ENCODE results near the gene LHX6. TPM values are rescaled to one million over a fixed set of nuclear protein-coding genes. Genes with fewer than 3 reads are reported as not detected.

The LHX6 gene
- total and polyA plus RNA-seq, 2 of the 4 experiments (the other 2 are of a cell fraction), result under 0.01 to 0.05 TPM

DNA sequence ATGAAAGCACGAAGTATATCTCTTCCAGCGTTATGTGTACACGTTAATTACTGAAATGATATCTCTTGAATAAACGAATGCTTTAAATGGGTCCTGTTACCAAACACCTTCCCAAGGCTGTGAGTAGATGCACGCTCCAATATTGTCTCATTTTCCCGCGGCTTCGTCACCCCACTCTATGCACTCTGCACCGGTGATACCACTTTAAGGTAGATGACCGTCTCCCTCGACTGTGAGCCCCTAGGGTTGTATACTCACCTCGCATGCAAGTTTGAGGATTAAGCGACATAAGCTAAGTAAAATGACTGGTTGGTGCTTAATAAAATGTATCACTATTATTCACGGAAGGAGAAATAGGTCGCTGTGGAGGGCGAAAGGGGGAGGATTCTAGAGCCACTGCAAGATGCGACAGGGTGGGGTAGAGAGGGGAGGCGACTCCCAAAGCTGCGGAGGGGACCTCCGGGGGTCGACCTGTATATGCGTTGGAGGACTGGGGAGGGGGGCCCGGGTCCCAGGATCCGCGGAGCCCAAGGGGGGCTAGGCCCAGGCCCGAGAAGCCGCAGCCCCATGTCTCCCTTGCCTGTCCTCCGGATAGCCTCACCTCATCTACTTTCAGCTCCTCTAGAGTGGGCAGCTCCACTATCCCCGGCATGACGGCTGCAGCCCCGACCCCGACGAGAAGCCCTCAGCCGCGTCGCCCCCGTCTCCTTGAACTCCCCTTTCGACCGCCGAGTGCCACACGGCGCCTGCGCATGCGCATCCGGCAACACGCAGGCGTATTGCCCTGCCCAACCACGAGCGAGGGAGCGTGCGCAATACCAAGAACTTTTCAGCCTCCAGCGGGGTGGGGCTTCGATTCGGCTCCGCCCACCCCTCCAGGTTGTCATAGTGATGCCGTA is 69.5 kb downstream of the LHX6 start, which contains the start of the genes MORN5 and NDUFA8:
Gene MORN5, plus strand, starts transcription at position 883 of the 899 bp plus-strand sequence. CDS start 65 bp downstream, outside the sequence.
Gene NDUFA8, minus strand, starts transcription at position 754 of the 899 bp plus-strand sequence. Its CDS starts 102 bp downstream, at position 652.
- Histone ChIP-seq H3K23ac (ENCODE audit: low read depth, low read length) (peak within 1 kb of the TSS; percentile 88), H2AK5ac (ENCODE audit: low read depth, low read length) (peak within 1 kb of the TSS; percentile 48; the same call in 1 of the 2 replicates), H3K14ac (replicated peaks; ENCODE audit: low read depth, low read length) (peak within 1 kb of the TSS; percentile 89), H3K9me3 (ENCODE audit: control insufficient read depth, insufficient read depth, low read length) (no peaks in the 10 kb centered on the region; the same call in 1 of the 2 replicates), H2BK15ac (ENCODE audit: low read depth, low read length) (no peak within 1 kb of the TSS), H4K20me1 (ENCODE audit: insufficient read depth, low read length) (peaks cover 9% of the 10 kb centered on the region; the same call in 1 of the 2 replicates), H3K18ac (ENCODE audit: low read depth, low read length) (no peak within 1 kb of the TSS; the same call in 1 of the 2 replicates), H3K4me2 (ENCODE audit: low read depth, low read length) (peak within 1 kb of the TSS; percentile 100), H4K5ac (ENCODE audit: low read depth, low read length) (peak within 1 kb of the TSS; percentile 87), H3K36me3 (ENCODE audit: control insufficient read depth, insufficient read depth, low read length) (no peaks in the 10 kb centered on the region), H2AK9ac (replicated peaks; ENCODE audit: low read depth, low read length, poor library complexity) (peak within 1 kb of the TSS; percentile 94), H2BK5ac (ENCODE audit: low read depth, low read length, poor library complexity, severe bottlenecking) (peak within 1 kb of the TSS; percentile 80), H3K4ac (ENCODE audit: low read depth, low read length) (peak within 1 kb of the TSS; percentile 90), H3K56ac (ENCODE audit: extremely low read depth, insufficient read depth, low read length) (peak within 1 kb of the TSS; percentile 87), H4K91ac (ENCODE audit: insufficient read depth, low read depth, low read length) (peak within 1 kb of the TSS; percentile 78), H2AFZ (replicated peaks; ENCODE audit: low read length, poor library complexity) (peak within 1 kb of the TSS; percentile 99), H3K4me3 (ENCODE audit: insufficient read depth, low read depth, low read length) (peak within 1 kb of the TSS; percentile 72), H4K8ac (ENCODE audit: low read depth in 2 of 2, low read length in 2 of 2) (peak within 1 kb of the TSS; percentile 60 to 95), H3K9me1 (ENCODE audit: insufficient read depth, low read length) (peaks cover 8% of the 10 kb centered on the region), H3K9ac (ENCODE audit: low read depth, low read length) (peak within 1 kb of the TSS; percentile 92), H2BK120ac (ENCODE audit: low read depth, low read length) (no peak within 1 kb of the TSS), H3K79me1 (ENCODE audit: low read depth in 1 of 2, low read length in 2 of 2) (peaks cover 24 to 32% of the 10 kb centered on the region in 2 experiments), H3K27ac (ENCODE audit: insufficient read depth, low read length) (peak within 1 kb of the TSS; percentile 80), H2BK20ac (ENCODE audit: low read depth, low read length) (no peak within 1 kb of the TSS), H3K4me1 (ENCODE audit: control insufficient read depth, insufficient read depth, low read length) (peaks cover 2% of the 10 kb centered on the region), H3K27me3 (ENCODE audit: control insufficient read depth, insufficient read depth, low read length) (peaks cover 4% of the 10 kb centered on the region)
- ChIA-PET POLR2A (ENCODE audit: unreplicated experiment) (no interaction called here), CTCF (interaction anchor here (0.8 to 1.0 kb wide), 2 partner anchors 13 to 14 kb away, joined by 3 to 4 read pairs; no protein-coding TSS in a partner anchor)
- intact Hi-C loops (cut with micrococcal nuclease), result no loop called here
- BruUV-seq (replicated peaks), result no TSS peak
- TF ChIP-seq ELK1 (IDR thresholded peaks at IDR 0.05; ENCODE audit: borderline replicate concordance, low read depth, low read length), result no peak
- TF ChIP-seq RAD21 (IDR thresholded peaks at IDR 0.05; ENCODE audit: low read length), result no peak
- peak; percentile 60 for TF ChIP-seq CEBPB (IDR thresholded peaks at IDR 0.05; ENCODE audit: low read depth, low read length)
- TF ChIP-seq POLR2A (IDR thresholded peaks at IDR 0.05; ENCODE audit: low read depth, low read length), result peak; percentile 47; the same call in 1 of the 2 replicates
- TF ChIP-seq MXI1 (IDR thresholded peaks at IDR 0.05; ENCODE audit: borderline replicate concordance, low read depth, low read length), result peak; percentile 60; the same call in 1 of the 2 replicates
- peak; percentile 100 for ATAC-seq (ENCODE audit: low read depth)
- DNase-seq, result peak; percentile 95
- in situ Hi-C loops (cut with MboI; ENCODE audit: low sequenced_read_pairs), result no loop called here
- 1% methylated on average over 27 of the region's 56 CpGs; no CpG with 5 or more reads in 1 of the 2 experiments for WGBS, 2 experiments (ENCODE audit: extremely low coverage in 2 of 2, insufficient read length in 1 of 2)
- dilution Hi-C loops (cut with HindIII; ENCODE audit: low sequenced_read_pairs, unreplicated experiment), result no loop called here
